PC-3 (cell line): ENCODE results near the gene GBP3. TPM values are rescaled to one million over a fixed set of nuclear protein-coding genes. Genes with fewer than 3 reads are reported as not detected.

ENCODE experiments used
- ATAC-seq: fragments of 200-7000 bp; cut with Tn5 transposase; 2 replicates; pipeline ENCODE4 v1.9.1; 2020; ENCODE audit warnings: mild to moderate bottlenecking, moderate library complexity
- BruUV-seq: library from RNA; stranded (reverse); fragments of 400-500 nt; replicated peaks from 2 replicates; lab custom pipeline; 2021; lab: Mats Ljungman, UMichigan
- CTCF ChIA-PET: fragments of 300-600 bp; sonication (Branson Sonifier 250); formaldehyde crosslinking; loops from one replicate; lab custom pipeline; 2022; ENCODE audit warnings: antibody characterized with exemption; lab: Charles Lee
- POLR2A ChIA-PET: fragments of 300-600 bp; sonication (Branson Sonifier 250); formaldehyde crosslinking; loops from one replicate; lab custom pipeline; 2022; ENCODE audit warnings: antibody characterized with exemption; ENCODE audit not compliant: unreplicated experiment; lab: Charles Lee
- DNase-seq: peaks from one replicate; pipeline ENCODE4 v3.0.0-alpha.2; 2015
- H2AFZ ChIP-seq: fragments of 300-600 bp; sonication (generic); 2 replicates; pipeline ENCODE4 v1.6.0; 2016; ENCODE audit warnings: antibody characterized with exemption, low read length
- H3F3A ChIP-seq: fragments of 300-600 bp; sonication (generic); one replicate; pipeline ENCODE4 v1.6.0; 2017; ENCODE audit warnings: antibody characterized with exemption, low read length, control low read depth, mild to moderate bottlenecking; ENCODE audit not compliant: unreplicated experiment
- H3K27ac ChIP-seq: fragments of 300-600 bp; sonication (generic); 2 replicates; pipeline ENCODE4 v1.5.1; 2016; ENCODE audit warnings: mild to moderate bottlenecking, low read length
- H3K27me3 ChIP-seq: fragments of 300-600 bp; sonication (generic); 2 replicates; pipeline ENCODE4 v1.6.1; 2016; ENCODE audit warnings: low read length, mixed read lengths
- H3K36me3 ChIP-seq: fragments of 300-600 bp; sonication (generic); 2 replicates; pipeline ENCODE4 v1.6.1; 2016; ENCODE audit warnings: low read depth, mixed run types, low read length, mixed read lengths
- H3K4me1 ChIP-seq: fragments of 300-600 bp; sonication (generic); 2 replicates; pipeline ENCODE4 v1.5.1; 2016; ENCODE audit warnings: low read length; ENCODE audit not compliant: insufficient read depth
- H3K4me2 ChIP-seq: fragments of 300-600 bp; sonication (generic); 2 replicates; pipeline ENCODE4 v1.6.0; 2016; ENCODE audit warnings: low read length
- H3K4me3 ChIP-seq: fragments of 300-600 bp; sonication (generic); 2 replicates; pipeline ENCODE4 v1.5.1; 2016; ENCODE audit warnings: mild to moderate bottlenecking, low read length, mixed read lengths
- H3K79me2 ChIP-seq: fragments of 300-600 bp; sonication (generic); 2 replicates; pipeline ENCODE4 v1.6.1; 2017; ENCODE audit warnings: low read length, mixed read lengths
- H3K9ac ChIP-seq: fragments of 300-600 bp; sonication (generic); 2 replicates; pipeline ENCODE4 v1.6.0; 2016; ENCODE audit warnings: mild to moderate bottlenecking, low read length
- H3K9me2 ChIP-seq: fragments of 300-600 bp; sonication (generic); replicated peaks from 2 replicates; pipeline ENCODE4 v1.6.1; 2016; ENCODE audit warnings: mixed run types, low read length, mixed read lengths
- H3K9me3 ChIP-seq: fragments of 300-600 bp; sonication (generic); 2 replicates; pipeline ENCODE4 v1.6.1; 2016; ENCODE audit warnings: low read length, mixed read lengths
- H4K20me1 ChIP-seq: fragments of 300-600 bp; sonication (generic); 2 replicates; pipeline ENCODE4 v1.6.1; 2016; ENCODE audit warnings: low read length, mixed read lengths
- EZH2 ChIP-seq: fragments of 300-600 bp; sonication (generic); IDR thresholded peaks from one replicate; pipeline ENCODE4 v1.6.1; 2017; ENCODE audit warnings: antibody characterized with exemption, mild to moderate bottlenecking, low read length; ENCODE audit not compliant: unreplicated experiment
- EZH2phosphoT487 ChIP-seq: fragments of 300-600 bp; sonication (generic); IDR thresholded peaks from 2 replicates; pipeline ENCODE4 v1.6.1; 2018; ENCODE audit warnings: mild to moderate bottlenecking, antibody characterized with exemption, low read length, borderline replicate concordance
- intact Hi-C: fragments of 100-400 bp; cut with micrococcal nuclease; formaldehyde crosslinking; loops from 2 replicates; pipeline ENCODE4 v1.9.0; 2023
- total RNA-seq: library from RNA; depleted of rRNA; stranded (reverse); fragments of >200 nt; gene quantifications from 2 replicates; pipeline ENCODE4 v1.2.3, GENCODE V29; 2014
- TF ChIP-seq, protein P1 (sequence below): fragments of 300-600 bp; sonication (generic); conservative IDR thresholded peaks from 2 replicates; pipeline ENCODE4 v1.5.1; 2017; ENCODE audit warnings: antibody characterized with exemption, low read depth, mild to moderate bottlenecking, low read length

Gene GBP3
- total RNA-seq, 1 experiment from 2014 or later: 23.3 TPM

GRCh38 chr1:89069951-89070350, 47.3 kb upstream of the GBP3 start:
- H3K4me1 ChIP-seq: peaks cover 6% of the 10 kb centered on the region; the same call in 1 of the 2 replicates
- no peaks in the 10 kb centered on the region for H3K79me2 ChIP-seq
- no peaks in the 10 kb centered on the region for H3K9me2 ChIP-seq
- peak overlapping the region; percentile 59; the same call in 1 of the 2 replicates for H2AFZ ChIP-seq
- DNase-seq (no peak), ATAC-seq (no peak)
- no peaks in the 10 kb centered on the region for H3K36me3 ChIP-seq
- ChIA-PET CTCF (no interaction called here), POLR2A (no interaction called here)
- H3K4me2 ChIP-seq: peak overlapping the region; percentile 53
- H3K4me3 ChIP-seq: peak overlapping the region; percentile 7; the same call in 1 of the 2 replicates
- no peak for TF ChIP-seq EZH2phosphoT487
- H4K20me1 ChIP-seq: no peaks in the 10 kb centered on the region
- BruUV-seq: no TSS peak
- H3F3A ChIP-seq: no peaks in the 10 kb centered on the region
- H3K9ac ChIP-seq: no peak overlapping the region
- intact Hi-C loops: no loop called here
- no peaks in the 10 kb centered on the region for H3K27me3 ChIP-seq
- H3K27ac ChIP-seq: no peak overlapping the region
- no peaks in the 10 kb centered on the region for H3K9me3 ChIP-seq

- no peaks in the 10 kb centered on the region for H3K27me3 ChIP-seq
- H3K36me3 ChIP-seq: no peaks in the 10 kb centered on the region
- intact Hi-C loops: no loop called here
- H3K4me2 ChIP-seq: no peak overlapping the region
- H3K4me3 ChIP-seq: no peak overlapping the region
- ChIA-PET CTCF (no interaction called here), POLR2A (no interaction called here)
- H3K27ac ChIP-seq: no peak overlapping the region
- no peak overlapping the region for H2AFZ ChIP-seq
- no TSS peak for BruUV-seq
- H4K20me1 ChIP-seq: no peaks in the 10 kb centered on the region
- DNase-seq: peak; percentile 73
- no peaks in the 10 kb centered on the region for H3K9me3 ChIP-seq
- H3K79me2 ChIP-seq: no peaks in the 10 kb centered on the region
- H3K9ac ChIP-seq: no peak overlapping the region
- peaks cover 6% of the 10 kb centered on the region; the same call in 1 of the 2 replicates for H3K4me1 ChIP-seq
- no peaks in the 10 kb centered on the region for H3F3A ChIP-seq
- no peak; the same call in 1 of the 2 replicates for ATAC-seq
- H3K9me2 ChIP-seq: no peaks in the 10 kb centered on the region
- TF ChIP-seq, protein P1, sequence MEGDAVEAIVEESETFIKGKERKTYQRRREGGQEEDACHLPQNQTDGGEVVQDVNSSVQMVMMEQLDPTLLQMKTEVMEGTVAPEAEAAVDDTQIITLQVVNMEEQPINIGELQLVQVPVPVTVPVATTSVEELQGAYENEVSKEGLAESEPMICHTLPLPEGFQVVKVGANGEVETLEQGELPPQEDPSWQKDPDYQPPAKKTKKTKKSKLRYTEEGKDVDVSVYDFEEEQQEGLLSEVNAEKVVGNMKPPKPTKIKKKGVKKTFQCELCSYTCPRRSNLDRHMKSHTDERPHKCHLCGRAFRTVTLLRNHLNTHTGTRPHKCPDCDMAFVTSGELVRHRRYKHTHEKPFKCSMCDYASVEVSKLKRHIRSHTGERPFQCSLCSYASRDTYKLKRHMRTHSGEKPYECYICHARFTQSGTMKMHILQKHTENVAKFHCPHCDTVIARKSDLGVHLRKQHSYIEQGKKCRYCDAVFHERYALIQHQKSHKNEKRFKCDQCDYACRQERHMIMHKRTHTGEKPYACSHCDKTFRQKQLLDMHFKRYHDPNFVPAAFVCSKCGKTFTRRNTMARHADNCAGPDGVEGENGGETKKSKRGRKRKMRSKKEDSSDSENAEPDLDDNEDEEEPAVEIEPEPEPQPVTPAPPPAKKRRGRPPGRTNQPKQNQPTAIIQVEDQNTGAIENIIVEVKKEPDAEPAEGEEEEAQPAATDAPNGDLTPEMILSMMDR: no peak
- TF ChIP-seq EZH2 (no peak), EZH2phosphoT487 (no peak)
Measured at GRCh38 chr1:89068291-89068690, 45.6 kb upstream of the GBP3 start.

GRCh38 chr1:89065079-89065868, 42.6 kb upstream of the GBP3 start, which contains the start of gene GBP1:
Gene GBP1, minus strand, starts transcription at chr1:89065208. Its CDS starts 1,974 bp downstream, at chr1:89063234.
- Histone ChIP-seq H3K27me3 (no peaks in the 10 kb centered on the region), H3K4me3 (peak within 1 kb of the TSS; percentile 53), H2AFZ (peak within 1 kb of the TSS; percentile 68; the same call in 1 of the 2 replicates), H3K4me1 (peaks cover 6% of the 10 kb centered on the region; the same call in 1 of the 2 replicates), H3K36me3 (no peaks in the 10 kb centered on the region), H3K4me2 (peak within 1 kb of the TSS; percentile 70), H3K27ac (no peak within 1 kb of the TSS), H3K79me2 (no peaks in the 10 kb centered on the region), H4K20me1 (no peaks in the 10 kb centered on the region), H3F3A (no peaks in the 10 kb centered on the region), H3K9ac (no peak within 1 kb of the TSS), H3K9me3 (no peaks in the 10 kb centered on the region), H3K9me2 (no peaks in the 10 kb centered on the region)
- peak; percentile 29 for DNase-seq
- no peak for ATAC-seq
- intact Hi-C loops: no loop called here
- TF ChIP-seq, protein P1: no peak
- BruUV-seq: no TSS peak
- ChIA-PET POLR2A (interaction anchor here (0.7 kb wide), 1 partner anchor 102 kb away, joined by 3 read pairs; no protein-coding TSS in a partner anchor), CTCF (no interaction called here)
